H1 (cell line): ENCODE measurements around the gene PLEKHA5. TPM values are rescaled to one million over a fixed set of nuclear protein-coding genes. Genes with fewer than 3 reads are reported as not detected.

Source experiments
- CBX5 ChIP-seq: fragments of 300-800, 300-1000 bp; sonication (generic); IDR thresholded peaks from 2 replicates; pipeline ENCODE4 v1.7.1; 2016; ENCODE audit warnings: antibody characterized with exemption, low read length, low read depth
- CHD2 ChIP-seq: IDR thresholded peaks from 2 replicates; pipeline ENCODE4 v1.6.1; 2012; ENCODE audit warnings: low read length, improper control_type of control experiment
- CTBP2 ChIP-seq: IDR thresholded peaks from 2 replicates; pipeline ENCODE4 v1.7.0; 2011; ENCODE audit warnings: borderline replicate concordance, mild to moderate bottlenecking, moderate library complexity, mixed read lengths, low read length; ENCODE audit not compliant: insufficient read depth, insufficient read length
- NANOG ChIP-seq: IDR thresholded peaks from 2 replicates; pipeline ENCODE4 v1.6.1; 2011; ENCODE audit warnings: low read length, low read depth, mild to moderate bottlenecking, inconsistent platforms; ENCODE audit not compliant: insufficient read depth, poor library complexity, severe bottlenecking
- polyA plus RNA-seq, 7 experiments: library from polyadenylated mRNA; depleted of rRNA in 3 of 7; stranded (reverse) in 5 of 7; unstranded in 2 of 7; fragments of >200 nt in 5 of 7; fragments of 200-250 nt in 2 of 7; gene quantifications; 1 replicate in 5 of 7; 2 replicates in 1 of 7; 4 replicates in 1 of 7; pipeline versions ENCODE4 v1.2.1 to v1.2.3, GENCODE V29; 2011 to 2013; ENCODE audit warnings: missing spikeins in 2 of 7, mixed read lengths in 2 of 7
- total RNA-seq: library from RNA; stranded (reverse); fragmentation: NEBNext Ultra II Directional; extraction: Animal tissue kit (Norgen Biotek cat#: 25700); gene quantifications from 2 replicates; pipeline ENCODE4 v1.2.1, GENCODE V29; 2021

The PLEKHA5 gene
- total and polyA plus RNA-seq, 2 of the 8 experiments (the other 6 are each of a cell fraction or from before 2014, with no cell fraction given): 17.2 to 66.1 TPM

DNA sequence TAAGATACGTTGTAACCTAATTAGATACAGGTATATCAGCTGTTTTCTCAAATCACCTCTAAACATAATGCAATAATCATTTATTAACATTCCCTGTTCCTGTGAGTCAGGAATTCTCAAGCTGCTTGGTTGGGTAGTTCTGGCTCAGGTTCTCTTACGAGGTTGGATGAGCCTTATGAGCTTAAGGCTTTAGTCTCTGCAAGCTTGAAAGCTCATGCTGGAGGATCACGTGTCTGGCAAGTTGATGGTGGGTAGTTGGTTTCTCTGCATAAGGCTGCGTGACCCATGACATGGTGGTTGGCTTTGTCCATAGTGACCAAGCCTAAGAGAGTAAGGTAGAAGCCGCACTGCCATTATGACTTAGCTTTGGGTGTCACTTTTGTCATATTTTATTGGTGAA lies 62.0 kb downstream of the PLEKHA5 start (continued):
- TF ChIP-seq CTBP2: no peak
- TF ChIP-seq CBX5: no peak
- no peak for TF ChIP-seq CHD2
- TF ChIP-seq NANOG: no peak
- TF ChIP-seq, all 59 proteins: peak for 0
